H9 (cell line): ENCODE data around the gene EBF4. TPM values are rescaled to one million over a fixed set of nuclear protein-coding genes. Genes with fewer than 3 reads are reported as not detected.

Experiments
- DNase-seq: peaks from one replicate; pipeline ENCODE4 v3.0.0-alpha.2; 2017
- H2AFZ ChIP-seq: one replicate; pipeline ENCODE4 v1.6.1; 2013; ENCODE audit warnings: mild to moderate bottlenecking, low read length, control low read depth, moderate library complexity
- H2AK5ac ChIP-seq: 2 replicates; pipeline ENCODE4 v1.6.1; 2013; ENCODE audit warnings: low read length, control low read depth, mixed read lengths; ENCODE audit not compliant: insufficient read length
- H2BK120ac ChIP-seq: one replicate; pipeline ENCODE4 v1.6.1; 2013; ENCODE audit warnings: low read depth, mild to moderate bottlenecking, low read length, control low read depth, inconsistent platforms; ENCODE audit not compliant: poor library complexity, severe bottlenecking
- H2BK12ac ChIP-seq: 2 replicates; pipeline ENCODE4 v1.6.1; 2013; ENCODE audit warnings: low read length, control low read depth, mixed read lengths, low read depth; ENCODE audit not compliant: insufficient read length
- H2BK15ac ChIP-seq: 2 replicates; pipeline ENCODE4 v1.6.1; 2013; ENCODE audit warnings: low read depth, low read length, control low read depth
- H2BK20ac ChIP-seq: one replicate; pipeline ENCODE4 v1.6.1; 2013; ENCODE audit warnings: low read depth, mild to moderate bottlenecking, low read length, control low read depth, inconsistent platforms; ENCODE audit not compliant: poor library complexity, severe bottlenecking
- H2BK5ac ChIP-seq: 2 replicates; pipeline ENCODE4 v1.6.1; 2013; ENCODE audit warnings: low read length, control low read depth, mixed read lengths; ENCODE audit not compliant: insufficient read length
- H3K14ac ChIP-seq: 2 replicates; pipeline ENCODE4 v1.6.1; 2013; ENCODE audit warnings: low read length, control low read depth; ENCODE audit not compliant: insufficient read depth
- H3K18ac ChIP-seq: 2 replicates; pipeline ENCODE4 v1.6.1; 2013; ENCODE audit warnings: low read depth, mild to moderate bottlenecking, mixed read lengths, low read length, control low read depth; ENCODE audit not compliant: insufficient read length
- H3K23ac ChIP-seq: 2 replicates; pipeline ENCODE4 v1.6.1; 2013; ENCODE audit warnings: low read length, control low read depth, mixed read lengths, low read depth; ENCODE audit not compliant: insufficient read length
- H3K23me2 ChIP-seq: 2 replicates; pipeline ENCODE4 v1.6.1; 2013; ENCODE audit warnings: low read depth, mild to moderate bottlenecking, mixed read lengths, low read length, control low read depth; ENCODE audit not compliant: insufficient read length, poor library complexity, severe bottlenecking
- H3K27ac ChIP-seq: 2 replicates; pipeline ENCODE4 v1.5.1; 2013; ENCODE audit warnings: low read length, control low read depth, mixed read lengths, low read depth; ENCODE audit not compliant: insufficient read length
- H3K27me3 ChIP-seq: 2 replicates; pipeline ENCODE4 v1.6.1; 2013; ENCODE audit warnings: low read length, control low read depth, inconsistent platforms; ENCODE audit not compliant: insufficient read depth
- H3K4ac ChIP-seq: 2 replicates; pipeline ENCODE4 v1.6.1; 2013; ENCODE audit warnings: low read depth, mild to moderate bottlenecking, control low read depth, inconsistent platforms, low read length, moderate library complexity
- H3K4me1 ChIP-seq: 2 replicates; pipeline ENCODE4 v1.6.1; 2013; ENCODE audit warnings: low read length, control low read depth, inconsistent platforms; ENCODE audit not compliant: insufficient read depth
- H3K4me2 ChIP-seq: 2 replicates; pipeline ENCODE4 v1.6.1; 2013; ENCODE audit warnings: low read length, control low read depth, mixed read lengths; ENCODE audit not compliant: insufficient read length, insufficient read depth
- H3K56ac ChIP-seq: 2 replicates; pipeline ENCODE4 v1.6.1; 2013; ENCODE audit warnings: low read depth, mild to moderate bottlenecking, mixed read lengths, low read length, control low read depth; ENCODE audit not compliant: insufficient read length
- H3K79me1 ChIP-seq: 2 replicates; pipeline ENCODE4 v1.6.1; 2013; ENCODE audit warnings: low read depth, mild to moderate bottlenecking, moderate library complexity, low read length, control low read depth, inconsistent platforms; ENCODE audit not compliant: insufficient read depth, poor library complexity, severe bottlenecking
- H3K79me2 ChIP-seq: 2 replicates; pipeline ENCODE4 v1.6.1; 2013; ENCODE audit warnings: low read length, control low read depth, inconsistent platforms; ENCODE audit not compliant: insufficient read depth
- H3K9ac ChIP-seq: 2 replicates; pipeline ENCODE4 v1.6.1; 2013; ENCODE audit warnings: low read length, control low read depth, mixed read lengths; ENCODE audit not compliant: insufficient read length; ENCODE audit errors: extremely low read depth
- H3K9me3 ChIP-seq: one replicate; pipeline ENCODE4 v1.6.1; 2013; ENCODE audit warnings: low read depth, low read length, inconsistent platforms; ENCODE audit not compliant: control insufficient read depth
- H3T11ph ChIP-seq: one replicate; pipeline ENCODE4 v1.6.1; 2013; ENCODE audit warnings: mild to moderate bottlenecking, low read length, control low read depth, inconsistent platforms
- H4K20me1 ChIP-seq: one replicate; pipeline ENCODE4 v1.6.1; 2013; ENCODE audit not compliant: control insufficient read depth, insufficient read length, insufficient read depth
- H4K5ac ChIP-seq: 2 replicates; pipeline ENCODE4 v1.6.1; 2013; ENCODE audit warnings: low read depth, mild to moderate bottlenecking, mixed read lengths, low read length, control low read depth; ENCODE audit not compliant: insufficient read length
- H4K8ac ChIP-seq: replicated peaks from 2 replicates; pipeline ENCODE4 v1.6.1; 2013; ENCODE audit warnings: low read length, control low read depth, mixed read lengths, low read depth; ENCODE audit not compliant: insufficient read length
- H4K91ac ChIP-seq: 2 replicates; pipeline ENCODE4 v1.6.1; 2013; ENCODE audit warnings: low read depth, mild to moderate bottlenecking, moderate library complexity, mixed read lengths, low read length, control low read depth; ENCODE audit not compliant: insufficient read length
- H3K27ac Mint-ChIP-seq, 3 experiments: 2 replicates in 2 of 3; 3 replicates in 1 of 3; pipeline ENCODE4 v1.8.0; 2020 to 2021; ENCODE audit warnings: mixed read lengths in 3 of 3, mild to moderate bottlenecking in 1 of 3, moderate library complexity in 1 of 3
- H3K27me3 Mint-ChIP-seq: 2 replicates; pipeline ENCODE4 v1.8.0; 2021; ENCODE audit warnings: low read depth, mild to moderate bottlenecking, moderate library complexity, mixed read lengths
- H3K36me3 Mint-ChIP-seq, 3 experiments: 2 replicates in 2 of 3; 3 replicates in 1 of 3; pipeline ENCODE4 v1.8.0; 2020 to 2021; ENCODE audit warnings: low read depth in 3 of 3, mixed read lengths in 3 of 3; ENCODE audit not compliant: insufficient read depth in 1 of 3
- H3K4me1 Mint-ChIP-seq, 2 experiments: 2 replicates each; pipeline ENCODE4 v1.8.0; 2020; ENCODE audit warnings: mixed read lengths in 2 of 2
- H3K4me3 Mint-ChIP-seq, 2 experiments: 2 replicates in 1 of 2; 3 replicates in 1 of 2; pipeline ENCODE4 v1.8.0; 2020 to 2021; ENCODE audit warnings: mild to moderate bottlenecking in 2 of 2, mixed read lengths in 2 of 2, moderate library complexity in 1 of 2
- H3K9me3 Mint-ChIP-seq, 2 experiments: 2 replicates in 1 of 2; 3 replicates in 1 of 2; pipeline ENCODE4 v1.8.0; 2020; ENCODE audit warnings: mild to moderate bottlenecking in 2 of 2, mixed read lengths in 2 of 2, moderate library complexity in 1 of 2
- WGBS: extraction: QIAGEN DNeasy Blood & Tissue Kit; methylation state at CpG from one replicate; pipeline ENCODE4 v1.1.7; 2013; ENCODE audit warnings: missing lambda C conversion rate, low lambda C conversion rate, mixed read lengths; ENCODE audit not compliant: insufficient read length; ENCODE audit errors: extremely low coverage; 5-methylcytosine and 5-hydroxymethylcytosine counted together
- total RNA-seq: library from RNA; stranded (reverse); gene quantifications from 2 replicates; pipeline ENCODE4 v1.2.1, GENCODE V29; 2021
- TF ChIP-seq, protein P1 (sequence below): fragments of 200-600 bp; sonication (generic); conservative IDR thresholded peaks from 3 replicates; pipeline ENCODE4 v1.8.0; 2021; ENCODE audit warnings: antibody characterized with exemption, mild to moderate bottlenecking

Gene EBF4
- total RNA-seq, 1 experiment from 2014 or later: 3.9 TPM

- Histone ChIP-seq H3K18ac (peak overlapping the region; percentile 57), H2AFZ (no peak overlapping the region), H3K9ac (peak overlapping the region; percentile 99), H4K91ac (no peak overlapping the region), H3K4me1 (no peaks in the 10 kb centered on the region; the same call in 1 of the 2 replicates), H3K9me3 (no peaks in the 10 kb centered on the region), H4K20me1 (no peaks in the 10 kb centered on the region), H3K4ac (no peak overlapping the region), H3K27ac (no peak overlapping the region), H3K27me3 (no peaks in the 10 kb centered on the region), H3K79me1 (peaks cover 11% of the 10 kb centered on the region), H3K23me2 (peaks cover 9% of the 10 kb centered on the region), H3K14ac (no peak overlapping the region), H3T11ph (no peak overlapping the region), H3K56ac (no peak overlapping the region), H3K4me2 (peak overlapping the region; percentile 96), H4K8ac (no peak overlapping the region), H3K79me2 (peaks cover 17% of the 10 kb centered on the region), H2BK5ac (no peak overlapping the region), H4K5ac (no peak overlapping the region), H2AK5ac (no peak overlapping the region), H2BK120ac (no peak overlapping the region), H3K23ac (no peak overlapping the region), H2BK12ac (no peak overlapping the region), H2BK15ac (no peak overlapping the region), H2BK20ac (no peak overlapping the region)
- TF ChIP-seq, protein P1, sequence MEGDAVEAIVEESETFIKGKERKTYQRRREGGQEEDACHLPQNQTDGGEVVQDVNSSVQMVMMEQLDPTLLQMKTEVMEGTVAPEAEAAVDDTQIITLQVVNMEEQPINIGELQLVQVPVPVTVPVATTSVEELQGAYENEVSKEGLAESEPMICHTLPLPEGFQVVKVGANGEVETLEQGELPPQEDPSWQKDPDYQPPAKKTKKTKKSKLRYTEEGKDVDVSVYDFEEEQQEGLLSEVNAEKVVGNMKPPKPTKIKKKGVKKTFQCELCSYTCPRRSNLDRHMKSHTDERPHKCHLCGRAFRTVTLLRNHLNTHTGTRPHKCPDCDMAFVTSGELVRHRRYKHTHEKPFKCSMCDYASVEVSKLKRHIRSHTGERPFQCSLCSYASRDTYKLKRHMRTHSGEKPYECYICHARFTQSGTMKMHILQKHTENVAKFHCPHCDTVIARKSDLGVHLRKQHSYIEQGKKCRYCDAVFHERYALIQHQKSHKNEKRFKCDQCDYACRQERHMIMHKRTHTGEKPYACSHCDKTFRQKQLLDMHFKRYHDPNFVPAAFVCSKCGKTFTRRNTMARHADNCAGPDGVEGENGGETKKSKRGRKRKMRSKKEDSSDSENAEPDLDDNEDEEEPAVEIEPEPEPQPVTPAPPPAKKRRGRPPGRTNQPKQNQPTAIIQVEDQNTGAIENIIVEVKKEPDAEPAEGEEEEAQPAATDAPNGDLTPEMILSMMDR: no peak
- WGBS: no CpG with 5 or more reads among the region's 24 CpGs
- peak overlapping the region in 2 of 3 experiments; percentile 81 to 86; a peak in 5 of 7 replicates for H3K27ac Mint-ChIP-seq
- peaks cover 52 to 62% (median 57%) of the 10 kb centered on the region in 3 experiments for H3K36me3 Mint-ChIP-seq
- peaks cover 3% of the 10 kb centered on the region; the same call in 1 of the 2 replicates for H3K27me3 Mint-ChIP-seq
- H3K4me3 Mint-ChIP-seq: peak overlapping the region; percentile 88 to 93
- peaks cover 15 to 22% of the 10 kb centered on the region in 2 experiments for H3K4me1 Mint-ChIP-seq
- no peak for DNase-seq
- H3K9me3 Mint-ChIP-seq: no peaks in the 10 kb centered on the region
These were observed 38.8 kb upstream of the EBF4 start for GRCh38 chr20:2653556-2654383.
